PFSK-1 (cell line): ENCODE measurements around the gene NCK2.

Source experiments
- FOXP2 ChIP-seq: optimal IDR thresholded peaks from 2 replicates; pipeline ENCODE3; 2011; ENCODE audit warnings: borderline replicate concordance, control low read depth, inconsistent platforms; ENCODE audit not compliant: insufficient read depth; ENCODE audit errors: extremely low read length, extremely low read depth
- POLR2AphosphoS5 ChIP-seq: IDR thresholded peaks from 2 replicates; pipeline ENCODE4 v1.6.1; 2012; ENCODE audit warnings: low read depth, mild to moderate bottlenecking, control low read depth, low read length, moderate library complexity
- SIN3A ChIP-seq: IDR thresholded peaks from 2 replicates; pipeline ENCODE4 v1.6.1; 2012; ENCODE audit warnings: mild to moderate bottlenecking, low read length, moderate library complexity, borderline replicate concordance; ENCODE audit not compliant: insufficient read depth
- TAF1 ChIP-seq: IDR thresholded peaks from 2 replicates; pipeline ENCODE4 v1.6.1; 2012; ENCODE audit warnings: low read length, control low read depth, borderline replicate concordance; ENCODE audit not compliant: insufficient read depth
- TF ChIP-seq, protein P1 (sequence below), 2 experiments: IDR thresholded peaks; 2 replicates each; pipeline versions ENCODE4 v1.6.1 to v1.8.0; 2011 to 2012; ENCODE audit warnings: low read depth in 2 of 2, low read length in 2 of 2, control low read depth in 1 of 2, inconsistent platforms in 1 of 2, mild to moderate bottlenecking in 1 of 2, moderate library complexity in 1 of 2; ENCODE audit not compliant: insufficient read depth in 1 of 2

Gene NCK2

DNA sequence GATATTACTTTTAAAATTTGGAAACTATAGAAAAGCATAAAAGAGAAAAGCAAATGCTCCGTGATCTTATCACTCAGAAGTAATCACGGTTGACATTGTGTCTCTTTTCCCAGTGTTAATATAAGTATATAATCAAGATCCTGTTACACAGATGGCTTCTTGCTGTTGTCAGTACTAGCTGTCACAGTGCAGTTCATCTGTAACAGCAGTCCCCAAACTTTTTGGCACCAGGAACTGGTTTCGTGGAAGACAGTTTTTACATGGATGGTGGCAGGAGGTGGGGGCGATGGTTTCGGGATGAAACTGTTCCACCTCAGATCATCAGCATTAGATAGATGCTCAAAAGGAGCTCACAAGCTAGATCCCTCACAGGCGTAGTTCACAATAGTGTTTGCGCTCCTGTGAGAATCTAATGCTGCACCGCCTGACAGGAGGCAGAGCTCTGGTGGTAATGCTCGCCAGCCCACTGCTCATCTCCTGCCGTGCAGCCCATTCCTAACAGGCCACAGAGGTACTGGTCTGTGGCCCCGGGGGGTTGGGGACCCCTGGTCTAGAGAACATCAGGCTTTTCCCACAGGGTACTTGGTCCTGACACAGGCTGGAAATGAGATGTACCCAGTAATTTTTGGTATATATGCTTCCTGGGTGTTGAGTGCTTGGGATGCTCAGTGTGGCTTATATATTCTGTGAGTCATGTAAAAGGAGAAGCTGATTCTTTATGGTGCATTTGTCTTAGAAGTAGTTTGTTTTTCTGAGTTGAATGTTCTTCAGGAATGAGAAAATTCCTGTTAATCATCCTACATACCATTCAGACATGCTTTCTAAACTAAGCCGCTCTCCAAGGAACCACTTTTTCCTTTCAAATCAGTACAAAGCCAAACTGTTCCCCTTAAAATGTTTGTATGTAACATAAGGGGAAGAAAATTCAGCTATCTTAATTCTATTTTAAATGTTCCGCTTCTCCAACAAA lies 121.8 kb downstream of the NCK2 start:
- no peak for TF ChIP-seq SIN3A
- TF ChIP-seq POLR2AphosphoS5 = no peak
- no peak for TF ChIP-seq TAF1
- TF ChIP-seq, protein P1, sequence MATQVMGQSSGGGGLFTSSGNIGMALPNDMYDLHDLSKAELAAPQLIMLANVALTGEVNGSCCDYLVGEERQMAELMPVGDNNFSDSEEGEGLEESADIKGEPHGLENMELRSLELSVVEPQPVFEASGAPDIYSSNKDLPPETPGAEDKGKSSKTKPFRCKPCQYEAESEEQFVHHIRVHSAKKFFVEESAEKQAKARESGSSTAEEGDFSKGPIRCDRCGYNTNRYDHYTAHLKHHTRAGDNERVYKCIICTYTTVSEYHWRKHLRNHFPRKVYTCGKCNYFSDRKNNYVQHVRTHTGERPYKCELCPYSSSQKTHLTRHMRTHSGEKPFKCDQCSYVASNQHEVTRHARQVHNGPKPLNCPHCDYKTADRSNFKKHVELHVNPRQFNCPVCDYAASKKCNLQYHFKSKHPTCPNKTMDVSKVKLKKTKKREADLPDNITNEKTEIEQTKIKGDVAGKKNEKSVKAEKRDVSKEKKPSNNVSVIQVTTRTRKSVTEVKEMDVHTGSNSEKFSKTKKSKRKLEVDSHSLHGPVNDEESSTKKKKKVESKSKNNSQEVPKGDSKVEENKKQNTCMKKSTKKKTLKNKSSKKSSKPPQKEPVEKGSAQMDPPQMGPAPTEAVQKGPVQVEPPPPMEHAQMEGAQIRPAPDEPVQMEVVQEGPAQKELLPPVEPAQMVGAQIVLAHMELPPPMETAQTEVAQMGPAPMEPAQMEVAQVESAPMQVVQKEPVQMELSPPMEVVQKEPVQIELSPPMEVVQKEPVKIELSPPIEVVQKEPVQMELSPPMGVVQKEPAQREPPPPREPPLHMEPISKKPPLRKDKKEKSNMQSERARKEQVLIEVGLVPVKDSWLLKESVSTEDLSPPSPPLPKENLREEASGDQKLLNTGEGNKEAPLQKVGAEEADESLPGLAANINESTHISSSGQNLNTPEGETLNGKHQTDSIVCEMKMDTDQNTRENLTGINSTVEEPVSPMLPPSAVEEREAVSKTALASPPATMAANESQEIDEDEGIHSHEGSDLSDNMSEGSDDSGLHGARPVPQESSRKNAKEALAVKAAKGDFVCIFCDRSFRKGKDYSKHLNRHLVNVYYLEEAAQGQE (IDR thresholded peaks at IDR 0.05; ENCODE audit: insufficient read depth in 1 of 2, low read depth in 2 of 2, low read length in 2 of 2) = no peak
- TF ChIP-seq FOXP2 = no peak

DNA sequence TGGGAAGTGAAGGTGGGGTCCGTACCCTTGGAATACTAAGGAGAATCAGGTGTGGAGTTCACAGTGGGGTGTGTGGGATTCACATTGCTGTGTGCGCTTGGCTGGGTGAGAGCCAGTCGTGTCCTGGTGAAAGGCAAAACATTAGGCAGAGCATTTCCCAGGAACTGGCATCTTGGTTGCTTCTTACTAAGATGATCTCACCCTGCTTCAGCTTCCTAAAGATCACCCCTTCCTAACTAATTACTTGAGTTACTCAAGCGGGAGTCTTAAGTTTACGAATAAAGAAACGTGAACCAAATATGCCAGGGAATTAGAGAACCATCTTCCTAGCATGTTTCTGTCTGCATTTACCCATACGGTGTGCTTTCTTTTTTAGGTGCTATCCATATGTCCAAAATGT lies 122.9 kb downstream of the NCK2 start:
- TF ChIP-seq SIN3A = no peak
- no peak for TF ChIP-seq FOXP2
- TF ChIP-seq POLR2AphosphoS5 = no peak
- TF ChIP-seq, protein P1 (IDR thresholded peaks at IDR 0.05; ENCODE audit: insufficient read depth in 1 of 2, low read depth in 2 of 2, low read length in 2 of 2) = no peak
- TF ChIP-seq TAF1 = no peak

DNA sequence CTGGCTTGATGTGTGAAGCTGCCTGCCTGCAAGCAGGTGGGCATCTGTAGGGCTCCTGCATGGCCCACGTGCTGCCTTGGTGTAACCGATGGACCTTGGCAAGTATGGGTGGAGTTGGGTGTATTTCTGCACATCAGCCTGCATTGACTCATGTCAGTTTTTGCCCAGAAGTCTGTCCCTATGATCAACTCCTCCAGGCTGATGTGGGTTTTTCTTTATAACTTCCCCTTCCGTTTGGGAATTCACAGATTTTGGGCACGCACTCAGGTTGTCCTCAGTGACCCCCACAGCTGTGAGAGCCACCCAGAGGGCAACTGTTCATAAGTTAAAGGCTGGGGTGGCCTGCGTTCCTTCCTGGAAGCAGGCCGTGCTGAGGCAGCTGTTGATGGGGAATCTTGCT lies 123.3 kb downstream of the NCK2 start:
- no peak for TF ChIP-seq SIN3A
- no peak for TF ChIP-seq FOXP2
- TF ChIP-seq, protein P1 (IDR thresholded peaks at IDR 0.05; ENCODE audit: insufficient read depth in 1 of 2, low read depth in 2 of 2, low read length in 2 of 2) = no peak
- no peak for TF ChIP-seq TAF1
- no peak for TF ChIP-seq POLR2AphosphoS5

DNA sequence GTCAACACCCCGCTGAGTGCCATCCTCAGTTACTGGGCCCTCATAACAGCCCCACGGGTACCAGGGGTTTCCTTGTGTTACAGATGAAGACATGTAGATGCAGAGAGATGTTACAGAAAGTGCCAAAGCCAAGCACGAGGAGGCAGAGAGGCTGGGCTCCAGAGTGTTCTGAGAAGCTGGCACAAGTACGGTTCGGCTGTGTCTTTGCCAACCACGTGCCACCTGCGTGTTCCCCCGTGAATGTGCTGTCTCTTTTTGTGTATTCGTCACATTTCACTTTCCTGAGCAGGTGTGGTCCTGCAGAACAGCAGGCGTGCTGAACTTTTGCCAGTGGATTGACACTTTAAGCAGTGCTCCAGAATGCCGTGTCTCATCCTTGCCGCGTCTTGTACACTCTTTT lies 124.6 kb downstream of the NCK2 start:
- TF ChIP-seq SIN3A (no peak), FOXP2 (no peak), POLR2AphosphoS5 (no peak), TAF1 (no peak)
- TF ChIP-seq, protein P1 (IDR thresholded peaks at IDR 0.05; ENCODE audit: insufficient read depth in 1 of 2, low read depth in 2 of 2, low read length in 2 of 2) = no peak
